Measurements from ENCODE around the gene POU2F2.

The POU2F2 gene

DNA sequence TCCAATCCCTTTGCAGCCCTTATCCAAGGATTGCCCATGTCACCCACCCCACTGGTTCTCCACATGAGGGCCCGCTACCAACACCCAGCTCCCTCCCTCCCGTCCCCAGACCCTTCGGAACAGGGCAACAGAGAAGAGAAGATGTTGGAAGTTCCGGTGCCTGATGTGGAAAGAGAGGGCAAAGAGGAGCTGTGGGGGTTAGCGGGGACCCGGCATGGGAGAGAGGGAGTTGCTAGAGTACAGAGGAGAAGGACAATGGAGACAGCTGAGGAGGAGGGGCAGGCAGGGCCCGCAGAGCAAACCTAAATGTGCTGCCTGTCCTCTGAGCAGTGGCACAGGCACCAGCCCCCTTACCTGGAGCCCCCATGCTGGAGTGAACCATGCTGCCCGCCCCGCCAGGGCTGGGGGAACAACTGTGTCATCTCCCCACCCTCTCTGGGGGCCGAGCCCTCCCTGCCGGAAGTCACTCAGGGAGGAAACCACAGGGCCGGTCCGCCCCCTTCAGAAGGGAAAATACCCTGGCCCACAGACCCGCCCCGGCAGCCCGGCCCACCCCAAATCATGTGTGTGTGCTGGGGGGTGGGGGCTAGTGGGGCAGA is at the start of gene POU2F2:
TSS of gene POU2F2 (minus strand) at position 417 of the 599 bp plus-strand sequence. CDS start at position 382, 35 bp downstream.
- DNase-seq: no peak

DNA sequence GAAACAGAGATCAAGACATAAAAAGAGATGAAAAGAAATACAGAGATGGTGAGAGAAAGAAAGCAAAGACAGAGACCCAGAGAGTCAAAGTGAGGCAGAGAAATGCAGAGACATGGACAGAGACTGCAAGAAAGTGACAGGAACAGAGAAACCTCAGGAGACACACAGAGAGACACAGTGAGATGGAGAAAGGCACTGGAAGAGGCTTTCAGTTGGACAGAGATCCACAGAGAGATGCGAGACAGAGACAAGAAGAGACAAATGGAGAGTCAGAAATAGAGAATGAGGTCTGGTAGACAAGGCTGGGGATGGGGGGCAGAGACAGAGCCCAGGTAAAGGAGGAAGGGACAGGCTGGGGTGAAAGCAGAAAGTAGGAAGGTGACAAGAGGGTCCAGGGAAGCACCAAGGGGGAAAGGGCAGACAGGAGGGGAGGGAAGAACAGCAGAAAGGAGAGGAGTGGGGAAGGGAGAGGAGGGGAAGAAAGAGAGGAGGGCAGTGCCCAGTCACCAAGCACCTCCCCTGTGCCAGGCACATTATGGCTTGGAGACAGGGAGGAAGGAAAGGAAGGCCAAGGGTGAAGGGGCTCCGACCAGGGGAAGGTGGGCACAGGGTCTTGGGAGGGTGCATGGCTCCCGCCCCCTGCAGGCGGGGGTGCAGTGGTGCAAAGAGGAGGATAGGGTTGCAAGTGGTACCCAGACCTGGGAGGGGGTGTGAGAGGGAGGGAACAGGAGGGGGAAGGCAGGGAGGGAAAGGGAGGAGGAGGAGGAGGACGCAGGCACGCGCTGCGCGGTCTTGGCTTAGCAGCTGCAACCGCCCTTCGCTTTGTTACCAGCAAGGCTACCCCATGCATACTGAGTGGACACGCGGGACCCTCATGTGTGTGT is 46.8 kb upstream of the POU2F2 start:
- no peak for DNase-seq

DNA sequence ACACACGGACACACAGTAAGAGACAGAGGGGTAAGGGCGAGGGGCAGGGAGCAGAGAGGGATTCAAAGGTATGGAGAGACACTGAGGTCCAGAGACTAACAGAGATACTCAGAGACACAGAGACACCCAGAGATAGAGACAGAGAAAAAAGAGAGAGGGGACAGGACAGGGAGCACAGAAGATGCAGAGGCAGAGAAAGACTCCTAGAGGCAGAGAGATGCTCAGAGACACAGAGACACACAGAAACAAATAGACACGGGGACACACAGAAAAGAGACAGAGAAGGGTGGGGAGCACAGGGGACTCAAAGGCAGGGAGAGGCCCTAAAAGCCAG is 45.4 kb upstream of the POU2F2 start:
- DNase-seq: no peak

DNA sequence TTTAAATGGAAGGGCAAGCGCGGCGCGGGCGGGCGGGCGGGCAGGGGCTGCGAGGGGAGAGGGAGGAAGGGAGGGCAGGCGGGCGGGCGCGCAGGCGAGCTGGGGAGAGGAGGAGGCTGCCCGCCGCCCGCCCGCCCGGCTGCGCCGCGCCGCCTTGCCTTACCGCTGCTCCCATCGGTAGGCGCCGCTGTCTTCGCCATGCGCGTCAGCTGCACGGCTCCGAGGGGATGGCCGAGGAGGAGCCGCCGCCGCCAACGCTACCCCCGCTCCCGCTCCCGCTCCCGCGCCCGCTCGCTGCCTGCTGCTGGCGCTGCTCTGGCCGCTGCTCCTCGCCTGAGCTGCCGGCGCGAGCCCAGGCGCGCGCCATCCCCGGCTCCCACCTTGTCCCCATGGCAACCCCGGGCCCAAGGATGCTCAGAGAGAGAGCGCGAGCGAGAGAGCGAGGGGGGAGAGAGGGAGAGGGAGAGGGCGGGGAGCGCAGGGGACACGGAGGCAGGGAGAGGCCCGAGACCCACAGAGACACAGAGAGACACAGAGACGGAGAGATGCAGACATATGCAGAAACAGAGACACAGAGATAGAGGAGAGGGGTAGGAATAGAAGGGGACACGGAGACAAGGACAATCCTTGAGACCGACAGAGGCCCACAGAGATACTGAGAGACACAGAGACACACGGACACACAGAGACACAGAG is 44.9 kb upstream of the POU2F2 start:
- DNase-seq: peak; percentile 82

DNA sequence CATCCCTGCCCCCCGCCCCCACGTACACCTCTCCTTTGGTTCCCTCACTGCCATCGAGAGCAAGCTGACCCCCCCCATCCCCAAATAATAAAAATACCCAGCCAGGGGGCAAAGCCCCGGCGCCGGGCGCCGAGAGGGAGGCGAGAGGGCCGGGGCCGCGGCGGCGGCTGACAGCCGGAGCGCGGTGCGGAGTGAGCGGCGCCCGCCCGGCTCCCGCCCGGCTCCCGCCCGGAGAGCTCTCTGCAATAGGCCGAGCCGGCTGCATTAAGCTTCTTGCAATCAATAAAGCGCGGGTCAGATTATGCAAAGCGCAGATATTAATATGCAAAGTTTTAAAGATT is 44.4 kb upstream of the POU2F2 start:
- DNase-seq: no peak

DNA sequence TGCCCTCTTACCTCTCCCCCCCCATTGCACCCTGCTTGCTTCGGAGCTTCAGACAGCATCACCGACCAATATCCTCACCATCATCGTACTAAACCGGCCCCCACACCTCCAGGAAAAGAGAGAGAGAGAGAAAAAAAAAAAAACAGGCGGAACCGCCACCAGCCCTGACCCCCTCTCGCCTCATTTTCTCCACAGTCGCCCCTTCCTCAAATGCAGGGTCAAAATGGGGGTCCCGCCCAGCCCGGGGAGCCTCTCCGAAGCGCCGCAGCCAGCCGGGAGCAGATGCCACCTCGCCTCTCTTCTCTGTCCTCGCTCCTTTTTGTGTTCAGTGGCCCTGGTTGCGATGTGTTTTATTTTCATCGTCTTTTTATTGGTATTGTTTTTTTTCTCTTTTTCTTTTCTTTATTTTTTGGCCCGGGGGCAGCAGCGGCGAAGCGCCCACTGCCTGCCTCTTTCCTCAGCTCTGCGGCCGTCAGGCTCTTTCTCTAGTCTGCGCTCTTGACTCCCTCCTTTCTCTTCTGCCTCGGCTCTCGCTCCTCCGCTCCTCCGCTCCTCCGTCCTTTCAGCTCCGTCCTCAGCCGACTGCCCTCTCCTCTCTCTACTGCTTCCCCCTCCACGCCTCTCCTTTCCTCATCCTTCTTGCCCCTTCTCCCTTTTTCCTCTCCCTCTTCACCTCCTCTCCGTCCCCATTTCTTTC is 43.9 kb upstream of the POU2F2 start:
- no peak for DNase-seq

DNA sequence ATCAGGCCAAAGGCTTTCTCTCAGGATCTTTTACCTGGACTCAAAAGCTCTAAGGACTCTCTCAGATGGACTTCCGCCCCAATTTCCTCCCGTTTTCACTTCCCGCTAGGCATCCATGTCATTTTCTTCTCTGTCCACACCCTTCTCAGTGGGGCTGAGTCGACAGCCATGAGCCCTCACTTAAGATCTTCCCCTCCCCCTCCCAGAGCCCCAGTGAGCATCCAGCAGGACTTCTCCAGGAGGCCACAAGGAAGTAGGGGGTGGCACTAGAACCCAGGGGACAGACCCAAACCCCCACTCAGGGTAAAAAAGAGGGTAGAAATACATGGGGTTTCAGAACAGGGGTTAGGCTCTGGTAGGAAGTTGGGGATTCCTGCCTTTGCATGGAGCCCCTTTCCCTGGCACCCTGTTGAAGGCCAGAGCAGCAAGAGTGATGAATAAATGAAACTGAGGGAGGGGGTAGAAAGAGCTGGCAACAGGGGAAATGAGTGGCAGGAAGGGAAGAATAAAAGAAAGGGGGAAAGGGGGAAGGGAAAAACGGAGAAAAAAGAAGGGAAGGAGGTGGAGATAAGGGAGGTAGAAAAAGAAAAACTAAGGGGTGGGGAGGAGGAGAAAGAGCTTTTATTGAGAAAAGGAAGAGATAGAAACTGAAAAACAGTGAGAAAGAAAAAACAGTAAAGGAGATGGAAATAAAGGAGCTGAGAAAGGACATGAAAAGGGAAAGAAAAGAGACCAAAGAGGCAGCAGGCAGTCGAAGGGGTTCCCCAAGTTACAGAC is 42.9 kb upstream of the POU2F2 start:
- DNase-seq: no peak

DNA sequence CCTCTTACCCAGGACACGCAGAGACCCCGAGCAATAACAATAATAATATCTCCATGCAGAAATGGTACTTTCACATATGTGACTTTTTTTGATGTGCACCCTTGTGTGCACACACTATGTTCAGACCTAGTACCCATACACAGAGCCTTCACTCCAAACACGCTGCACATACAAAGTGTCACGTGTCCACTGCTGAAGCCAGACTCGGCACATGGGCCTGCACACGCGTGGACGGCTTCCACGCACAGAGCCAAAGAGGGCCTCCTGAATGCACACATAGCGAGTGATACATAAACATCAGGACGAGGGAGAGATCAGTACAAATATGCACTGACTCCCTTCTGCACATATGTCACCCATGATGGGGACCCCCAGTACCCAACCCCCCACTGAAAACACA is 41.9 kb upstream of the POU2F2 start:
- no peak for DNase-seq

DNA sequence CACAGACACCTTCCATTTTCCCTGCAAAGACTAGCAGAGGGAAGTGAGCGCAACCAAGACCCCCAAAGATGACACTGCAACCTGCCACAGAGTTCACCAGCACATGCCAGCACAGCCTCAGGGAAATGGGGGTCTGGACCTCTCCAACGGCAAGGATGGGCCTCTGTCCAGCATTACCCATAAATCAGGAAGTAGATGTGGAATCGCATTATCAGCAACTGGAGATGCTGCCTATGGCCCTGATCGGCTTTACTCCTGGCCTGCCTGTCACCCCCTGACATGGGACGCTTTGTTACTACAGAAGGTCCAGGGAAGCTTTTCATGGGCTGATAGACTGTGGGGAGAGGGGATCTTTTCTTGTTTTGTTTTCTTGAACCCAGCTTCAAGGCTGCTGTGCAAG is 41.4 kb upstream of the POU2F2 start:
- no peak for DNase-seq

DNA sequence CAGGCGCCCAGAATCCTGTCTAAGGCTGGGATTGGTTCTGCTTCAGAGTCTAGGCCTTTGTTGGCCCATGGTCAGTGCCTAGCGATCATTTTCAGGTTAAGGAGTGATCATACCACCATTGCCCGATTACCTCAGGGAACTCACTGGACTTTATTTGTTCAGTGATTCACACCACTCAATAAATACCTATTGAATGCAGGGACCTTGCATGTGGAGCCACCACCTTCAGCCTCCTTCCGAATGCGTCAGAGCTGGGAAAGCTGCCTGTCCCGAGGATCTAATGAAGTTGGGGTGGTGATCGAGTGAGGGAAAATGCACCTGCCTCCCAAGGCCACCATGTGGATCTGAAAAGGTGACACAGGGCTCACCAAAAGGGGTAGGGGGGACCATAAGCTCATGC is 40.0 kb upstream of the POU2F2 start:
- no peak for DNase-seq

DNA sequence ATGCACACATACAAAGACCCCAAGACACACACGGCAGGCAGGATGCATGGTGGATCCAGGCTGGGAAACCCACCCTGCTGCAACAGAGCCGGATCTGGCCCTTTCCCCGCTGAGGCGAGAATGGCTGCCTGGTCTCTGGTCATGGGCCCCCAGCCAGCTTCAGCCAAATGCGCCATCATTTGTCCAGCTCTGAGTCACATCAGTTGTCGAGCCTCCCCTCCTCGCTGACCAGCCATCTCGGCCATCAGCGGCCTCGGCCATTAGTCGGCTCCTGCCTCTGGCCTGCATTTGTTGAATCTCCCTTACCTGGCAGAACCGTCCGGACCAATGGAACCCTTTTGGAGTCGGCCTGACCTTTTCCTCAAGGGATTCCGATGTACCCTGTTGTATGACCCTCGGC is 38.5 kb upstream of the POU2F2 start:
- no peak for DNase-seq

DNA sequence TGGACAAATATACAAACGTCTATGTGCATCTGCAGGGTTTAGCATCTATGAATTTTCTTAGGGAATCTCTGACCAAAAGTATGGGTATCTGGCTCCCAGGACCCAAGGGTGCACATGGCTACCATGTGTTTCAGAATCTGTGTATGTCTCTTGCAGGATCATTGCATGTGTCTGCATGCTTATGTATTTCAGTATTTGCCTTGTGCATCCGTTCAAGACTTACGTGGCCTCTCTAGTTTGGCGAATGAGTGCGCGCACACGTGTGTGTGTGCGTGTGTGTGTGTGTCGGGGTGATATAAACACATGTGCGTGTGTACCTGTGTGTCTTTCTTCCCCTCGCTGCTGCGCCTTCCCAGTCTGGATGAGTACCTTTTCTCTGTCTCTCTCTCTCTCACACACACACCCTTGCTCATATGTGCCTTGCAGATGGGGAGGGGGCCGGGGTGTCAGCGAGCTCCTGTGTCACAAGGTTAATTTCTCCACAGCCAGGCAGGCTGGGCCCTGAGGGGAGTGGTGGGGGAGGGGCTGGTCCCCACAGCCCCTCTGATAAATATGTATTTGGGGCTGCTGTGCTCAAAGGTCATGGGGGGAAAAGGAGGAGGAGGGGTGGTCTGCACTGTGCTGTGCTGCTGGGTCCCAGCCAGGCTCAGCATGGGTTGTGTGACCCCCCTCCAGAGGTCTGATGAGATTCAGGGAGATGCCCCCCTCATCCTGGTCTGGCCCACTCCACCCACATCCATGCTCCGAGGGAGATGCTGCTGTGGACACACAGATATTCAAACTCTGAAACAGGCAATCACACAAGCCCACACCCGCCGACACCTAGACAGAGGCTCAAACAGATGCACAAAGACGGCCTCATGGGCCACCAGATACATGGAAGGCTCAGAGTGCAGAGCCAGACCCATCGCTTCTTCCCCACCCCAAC is 37.5 kb upstream of the POU2F2 start:
- DNase-seq: no peak

DNA sequence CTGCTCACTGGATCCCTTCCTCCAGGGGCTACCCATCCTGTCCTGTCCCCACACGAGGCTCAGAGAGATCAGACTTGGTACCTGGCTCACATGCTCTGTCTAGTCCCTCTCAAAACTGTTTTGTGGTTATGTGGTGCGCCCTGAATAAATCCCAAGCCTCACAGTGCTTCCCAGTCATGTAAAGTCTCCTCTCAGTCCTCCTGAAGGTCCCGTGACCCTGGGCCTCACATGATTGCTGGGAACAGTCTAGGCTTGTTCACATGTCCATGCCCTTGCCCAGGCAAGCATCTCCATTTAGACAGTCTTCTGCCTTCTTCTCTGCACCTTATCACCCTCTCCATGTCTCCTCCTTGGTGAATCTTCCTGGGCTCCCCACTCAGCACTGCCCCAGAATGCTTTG is 36.0 kb upstream of the POU2F2 start:
- DNase-seq: no peak

DNA sequence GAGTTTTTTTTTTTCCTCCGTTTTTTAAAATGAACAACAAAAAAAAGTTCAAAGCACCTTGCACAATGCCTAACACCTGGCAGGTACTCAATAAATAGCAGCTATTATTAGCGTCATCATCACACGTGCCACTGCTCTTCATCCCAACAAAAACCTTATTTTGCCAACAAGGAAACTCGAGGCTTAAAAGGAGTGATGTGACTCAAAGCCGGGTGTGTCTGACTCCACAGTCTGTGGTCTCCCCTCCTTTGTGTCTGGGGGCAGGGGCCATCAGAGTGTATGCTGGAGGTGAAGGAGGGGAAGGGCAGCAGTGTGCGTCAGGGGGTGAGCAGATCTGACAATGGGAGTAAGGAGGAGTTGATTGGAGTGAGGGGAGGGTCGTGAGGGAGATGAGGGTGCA is 34.1 kb upstream of the POU2F2 start:
- no peak for DNase-seq

DNA sequence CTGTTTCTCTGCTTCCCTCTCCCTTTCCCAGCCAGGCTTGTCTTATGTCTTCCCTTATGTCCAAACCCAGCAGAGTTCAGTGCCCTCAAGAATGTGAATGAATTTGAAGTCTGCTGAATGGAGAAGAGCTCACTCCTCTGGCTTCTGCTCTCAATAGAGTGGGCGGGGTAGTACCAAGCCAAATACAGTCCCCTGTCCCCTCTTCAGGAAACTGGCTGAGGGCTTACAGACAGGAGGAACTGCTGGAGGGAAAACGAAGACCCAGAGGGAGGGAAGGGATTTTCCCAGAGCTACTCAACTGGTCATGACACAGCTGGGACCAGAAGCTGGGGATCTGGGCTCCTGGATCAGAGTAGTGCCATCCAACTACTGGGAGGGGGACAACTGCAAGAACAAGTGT is 32.9 kb upstream of the POU2F2 start:
- DNase-seq: no peak

DNA sequence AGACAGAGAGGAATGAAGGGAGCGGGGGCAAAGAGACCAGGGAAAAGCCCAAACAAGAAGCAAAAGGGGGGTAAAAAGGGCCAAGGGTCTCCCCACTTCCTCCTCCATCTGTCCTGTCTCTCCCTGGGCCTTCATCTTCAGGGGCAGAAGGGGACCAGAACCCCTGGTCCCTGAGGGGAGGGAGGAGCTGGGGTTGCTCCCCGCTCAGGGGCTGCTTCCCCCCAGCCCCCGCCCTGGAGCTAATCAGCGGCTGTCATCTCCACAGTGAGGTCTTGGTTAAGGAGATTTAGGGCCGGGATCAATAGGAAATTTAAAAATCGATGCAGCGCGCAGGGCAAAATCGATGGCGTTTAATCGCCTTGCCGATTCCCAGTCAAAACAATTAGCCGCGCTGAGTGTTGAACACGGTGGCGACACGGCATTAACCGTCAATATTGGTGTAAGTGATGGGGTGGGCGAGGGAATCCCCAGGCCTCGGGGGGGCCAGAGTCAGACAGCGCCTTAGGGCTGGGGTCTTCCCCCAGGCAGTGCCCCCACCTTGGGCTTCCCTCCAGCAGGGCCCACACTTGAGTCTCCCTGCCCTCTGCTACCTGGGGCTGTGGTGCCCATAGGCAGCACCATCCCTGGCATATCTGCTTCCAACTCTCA is 29.5 kb upstream of the POU2F2 start:
- no peak for DNase-seq

DNA sequence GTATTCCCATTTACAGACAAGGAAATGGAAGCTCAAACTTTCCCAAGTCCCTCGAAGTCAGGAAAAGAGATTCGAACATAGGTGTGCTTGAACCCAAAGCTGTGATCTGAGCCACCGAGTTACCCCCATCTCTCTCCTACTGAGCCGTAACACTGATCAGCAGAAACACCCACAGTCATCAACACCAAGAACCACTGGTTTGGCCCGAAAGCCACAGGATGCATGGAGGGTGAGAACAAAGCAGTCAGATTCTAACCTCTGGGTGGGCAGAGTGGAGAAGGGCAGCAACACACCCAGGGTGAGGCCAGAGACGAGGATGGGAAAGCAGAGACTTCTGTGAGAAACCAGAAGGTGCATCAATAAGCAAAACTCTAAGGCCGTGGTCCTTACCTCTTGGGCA is 27.7 kb upstream of the POU2F2 start:
- DNase-seq: no peak

DNA sequence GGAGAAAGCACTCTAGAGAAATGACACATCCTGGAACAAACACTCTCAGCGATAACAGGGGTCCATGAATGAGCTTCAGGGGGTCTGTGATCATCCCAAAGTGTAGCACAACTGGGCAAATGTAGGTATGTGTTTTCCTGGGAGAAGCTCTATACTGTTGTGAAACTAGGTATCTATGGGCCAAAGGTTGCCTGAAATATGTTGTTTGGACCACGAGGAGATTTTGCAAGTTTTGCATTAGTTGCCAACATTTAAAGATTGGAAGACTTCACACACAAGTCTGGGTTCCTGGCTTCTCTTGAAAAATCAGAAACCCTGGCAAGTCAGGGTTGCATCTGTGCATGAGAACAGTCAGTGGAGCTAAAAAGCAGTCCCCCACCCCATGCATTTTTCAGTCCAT is 26.7 kb upstream of the POU2F2 start:
- no peak for DNase-seq

DNA sequence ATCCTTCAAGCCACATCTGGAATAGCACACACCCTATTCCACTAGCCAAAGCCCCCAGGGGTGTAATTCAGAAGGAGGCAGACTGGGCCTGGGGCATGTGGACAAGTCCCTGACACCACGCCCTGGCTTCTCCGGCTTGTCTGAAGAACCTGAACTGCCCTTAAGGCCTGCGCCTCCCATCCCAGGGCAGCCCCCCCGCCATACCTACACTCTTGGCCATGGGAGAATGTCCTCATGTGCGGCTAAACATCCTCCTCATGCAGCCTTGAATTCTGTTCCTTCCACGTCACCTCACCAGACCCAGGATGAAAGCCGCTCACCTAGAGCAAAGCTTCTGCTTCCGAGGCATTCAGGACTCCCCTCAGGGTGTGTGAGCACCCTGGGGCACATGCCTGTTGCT is 24.3 kb upstream of the POU2F2 start:
- no peak for DNase-seq

DNA sequence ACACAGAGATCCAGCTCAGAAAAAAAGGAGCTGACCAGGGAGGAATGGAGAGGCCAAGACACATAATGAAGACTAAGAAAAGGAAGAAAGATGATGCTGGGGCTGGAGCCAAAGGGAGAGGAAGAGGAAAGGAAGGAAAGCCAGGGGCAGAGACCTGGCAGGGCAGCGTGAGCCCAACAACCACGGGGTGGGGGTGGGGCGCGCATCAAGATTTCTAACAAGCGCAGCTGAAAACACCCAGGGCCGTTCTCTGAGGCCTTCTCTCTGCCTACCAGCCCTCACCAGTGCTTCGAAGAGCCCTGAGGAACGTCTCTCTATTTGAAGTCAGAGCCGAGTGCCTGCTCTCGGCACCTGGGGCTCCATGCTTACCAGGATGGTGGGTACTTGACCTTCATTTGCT is 23.6 kb upstream of the POU2F2 start:
- DNase-seq: no peak

All from NCI-H345 (cell line).